Body of pancreas (tissue), 4 donors: ENCODE measurements around the gene MUC5AC. TPM values are rescaled to one million over a fixed set of nuclear protein-coding genes. Genes with fewer than 3 reads are reported as not detected.

Experiments
- ATAC-seq: fragments of 150-250 bp; one replicate; pipeline ENCODE4 v1.9.1; 2016
- DNase-seq, 4 donors: peaks; one replicate each; pipeline ENCODE4 v3.0.0-alpha.2; 2019
- H3K27ac ChIP-seq, 4 donors: fragments of 200-600 bp; sonication (generic); 1 replicate in 3 of 4; 2 replicates in 1 of 4; pipeline versions ENCODE4 v1.5.1 to v1.6.1; 2016 to 2019; ENCODE audit warnings: mild to moderate bottlenecking in 1 of 4, mixed read lengths in 1 of 4, moderate library complexity in 1 of 4
- H3K27me3 ChIP-seq, 2 donors: fragments of 200-600 bp; sonication (generic); one replicate each; pipeline ENCODE4 v1.6.0; 2016; ENCODE audit warnings: mild to moderate bottlenecking in 1 of 2
- H3K36me3 ChIP-seq, 2 donors: fragments of 200-600 bp; sonication (generic); replicated peaks in 1 of 2; 2 replicates each; pipeline ENCODE4 v1.5.1; 2016; ENCODE audit warnings: low read depth in 2 of 2; ENCODE audit not compliant: insufficient read depth in 1 of 2
- H3K4me1 ChIP-seq: fragments of 200-600 bp; sonication (generic); one replicate; pipeline ENCODE4 v1.6.0; 2016
- H3K4me3 ChIP-seq, 2 donors: fragments of 200-600 bp; sonication (generic); 1 replicate in 1 of 2; 2 replicates in 1 of 2; pipeline ENCODE4 v1.5.1; 2016 to 2019
- H3K9me3 ChIP-seq, 3 donors: fragments of 200-600 bp; sonication (generic); 1 replicate in 2 of 3; 2 replicates in 1 of 3; pipeline ENCODE4 v1.5.1; 2016
- CTCF ChIP-seq, 7 experiments: fragments of 450-650 bp in 4 of 7; fragments of 200-600 bp in 3 of 7; sonication (generic) in 3 of 7; IDR thresholded peaks; one replicate each; pipeline ENCODE4 v1.5.1; 2016 to 2019; ENCODE audit warnings: antibody characterized with exemption in 7 of 7
- POLR2A ChIP-seq, 3 donors: fragments of 450-650 bp; IDR thresholded peaks; one replicate each; pipeline ENCODE4 v1.6.1; 2016; ENCODE audit warnings: antibody characterized with exemption in 3 of 3, mild to moderate bottlenecking in 2 of 3
- WGBS, 2 donors: methylation state at CpG; one replicate each; pipeline ENCODE4 v1.1.5; 2017; 5-methylcytosine and 5-hydroxymethylcytosine counted together
- intact Hi-C: fragments of 100-400 bp; cut with DNase I; formaldehyde crosslinking; loops from one replicate; pipeline ENCODE4 v1.15.1; 2023
- total RNA-seq, 2 donors: library from RNA; depleted of rRNA; stranded (reverse); fragments of >200 nt; gene quantifications; one replicate each; pipeline ENCODE4 v1.1.0, GENCODE V29; 2016

MUC5AC gene
- 1 to 10 TPM in 1 of 2 donors, under 1 TPM in 1; under 0.01 to 1.8 TPM for total RNA-seq

- H3K27ac ChIP-seq = no peak within 1 kb of the TSS
- no peaks in the 10 kb centered on the region for H3K36me3 ChIP-seq
- no peak for DNase-seq
- WGBS, 2 donors = 68 to 72% methylated on average over 13 to 20 of the region's 32 CpGs
- no peaks in the 10 kb centered on the region for H3K27me3 ChIP-seq
- TF ChIP-seq CTCF (IDR thresholded peaks at IDR 0.05) (no peak), POLR2A (IDR thresholded peaks at IDR 0.05) (no peak)
- intact Hi-C loops = no loop called here
- ATAC-seq = no peak
- H3K4me1 ChIP-seq = no peaks in the 10 kb centered on the region
- H3K9me3 ChIP-seq = no peaks in the 10 kb centered on the region
- H3K4me3 ChIP-seq = no peak within 1 kb of the TSS
Measured at GRCh38 chr11:1157645-1158591, at the start of gene MUC5AC. Gene MUC5AC (plus strand): TSS chr11:1157953. CDS start chr11:1158000, 47 bp downstream.

DNA sequence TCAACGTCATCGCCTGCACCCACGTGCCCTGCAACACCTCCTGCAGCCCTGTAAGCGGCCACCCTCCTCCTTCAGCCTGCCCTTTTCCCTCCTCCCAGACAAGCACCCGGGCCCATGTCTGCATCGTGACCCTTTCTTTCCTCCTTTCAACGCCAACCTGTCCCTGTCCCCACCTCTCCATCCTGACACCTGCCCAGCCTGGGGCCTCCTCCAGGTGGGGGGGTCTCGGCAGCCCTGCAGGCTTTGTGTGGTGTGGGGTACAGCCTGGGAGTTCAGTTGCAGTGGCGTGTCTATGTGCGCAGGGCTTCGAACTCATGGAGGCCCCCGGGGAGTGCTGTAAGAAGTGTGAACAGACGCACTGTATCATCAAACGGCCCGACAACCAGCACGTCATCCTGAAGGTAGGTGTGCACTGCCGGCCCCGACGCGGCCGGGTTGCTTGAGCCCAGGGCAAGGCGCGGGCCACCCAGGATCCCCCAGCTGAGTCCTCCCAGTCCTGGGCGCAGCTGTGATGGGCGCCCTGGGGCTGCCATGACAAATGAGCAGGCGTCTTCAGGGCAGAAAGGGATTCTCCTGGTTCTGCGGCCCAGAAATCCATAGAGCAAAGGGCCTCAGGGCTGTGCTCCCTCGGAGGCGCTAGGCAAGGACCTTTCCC is 49.4 kb upstream of the MUC5AC start:
- ATAC-seq = no peak
- 74 to 79% methylated on average over 24 to 29 of the region's 29 CpGs for WGBS, 2 donors
- H3K9me3 ChIP-seq = no peaks in the 10 kb centered on the region
- no peak overlapping the region for H3K4me3 ChIP-seq
- no peak for TF ChIP-seq CTCF (IDR thresholded peaks at IDR 0.05)
- TF ChIP-seq POLR2A (IDR thresholded peaks at IDR 0.05) = no peak
- DNase-seq = no peak
- intact Hi-C loops = no loop called here
- no peak overlapping the region for H3K27ac ChIP-seq
- no peaks in the 10 kb centered on the region for H3K4me1 ChIP-seq
- H3K36me3 ChIP-seq = no peaks in the 10 kb centered on the region
- H3K27me3 ChIP-seq = peaks cover 0 to 5% of the 10 kb centered on the region in 2 donors

GRCh38 chr11:1109101-1109917 is 48.4 kb upstream of the MUC5AC start:
- H3K36me3 ChIP-seq = no peaks in the 10 kb centered on the region
- WGBS, 2 donors = 66 to 77% methylated on average over 11 to 28 of the region's 28 CpGs
- H3K27ac ChIP-seq = no peak overlapping the region
- H3K27me3 ChIP-seq = peaks cover 0 to 5% of the 10 kb centered on the region in 2 donors
- ATAC-seq = no peak
- H3K9me3 ChIP-seq = no peaks in the 10 kb centered on the region
- no peak for DNase-seq
- no peak overlapping the region for H3K4me3 ChIP-seq
- no peak for TF ChIP-seq POLR2A (IDR thresholded peaks at IDR 0.05)
- no peak for TF ChIP-seq CTCF (IDR thresholded peaks at IDR 0.05)
- H3K4me1 ChIP-seq = no peaks in the 10 kb centered on the region
- intact Hi-C loops = no loop called here

- WGBS, 2 donors = 77 to 80% methylated on average over 17 to 39 of the region's 39 CpGs
- intact Hi-C loops = loop anchor here (10.0 kb wide), 1 partner anchor 405 kb away; no protein-coding TSS in a partner anchor
- Histone ChIP-seq H3K4me3 (no peak overlapping the region), H3K36me3 (no peaks in the 10 kb centered on the region), H3K9me3 (no peaks in the 10 kb centered on the region), H3K4me1 (no peaks in the 10 kb centered on the region), H3K27ac (no peak overlapping the region), H3K27me3 (peaks cover 0 to 5% of the 10 kb centered on the region in 2 donors)
- TF ChIP-seq POLR2A (IDR thresholded peaks at IDR 0.05) = no peak
- TF ChIP-seq CTCF (IDR thresholded peaks at IDR 0.05) = no peak
- ATAC-seq = no peak
- no peak for DNase-seq
Measured at GRCh38 chr11:1109918-1110705, 47.6 kb upstream of the MUC5AC start.
